ENCODE results near the gene CTU2. TPM values are rescaled to one million over a fixed set of nuclear protein-coding genes. Genes with fewer than 3 reads are reported as not detected.

Gene CTU2
- total RNA-seq, 1 experiment from 2014 or later = 52.4 TPM

DNA sequence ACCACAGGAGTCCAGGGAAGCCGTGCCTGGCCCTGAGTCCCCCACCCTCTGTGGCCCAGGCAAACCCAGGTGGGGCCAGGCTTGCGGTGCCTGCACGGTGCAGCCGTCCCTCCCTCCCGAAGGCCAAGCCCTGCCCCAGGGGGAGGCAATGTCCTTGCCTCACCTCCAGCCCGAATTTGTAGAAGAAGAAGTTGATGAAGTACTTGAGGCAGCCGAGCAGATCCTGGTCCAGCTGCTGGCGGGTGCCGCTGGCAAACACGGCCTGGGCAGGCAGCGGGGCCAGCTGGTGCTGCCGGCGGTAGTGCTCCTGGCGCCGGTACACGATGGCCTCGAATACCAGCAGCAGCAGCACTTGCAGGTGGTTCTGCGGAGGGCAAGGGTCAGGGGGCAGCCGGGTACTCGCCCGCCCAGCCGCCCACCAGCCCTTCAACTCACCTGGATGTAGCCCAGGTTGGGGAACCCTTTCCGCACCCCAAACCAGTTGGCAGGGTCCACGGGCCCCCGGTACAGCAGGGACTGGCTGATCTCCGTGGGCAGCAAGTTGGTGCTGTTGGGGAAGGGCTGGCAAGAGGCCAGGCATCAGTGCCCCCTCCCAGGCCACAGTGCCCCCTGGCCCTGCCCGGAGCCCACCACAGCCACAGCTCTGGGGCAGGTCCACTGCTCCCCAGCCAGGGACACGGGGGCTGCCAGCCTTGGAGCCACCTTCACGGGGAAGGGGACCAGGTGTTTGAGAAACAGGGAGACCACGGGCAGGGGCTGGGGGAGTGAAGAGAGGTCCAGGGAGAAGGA is 26.1 kb downstream of the CTU2 start:
- no peaks in the 10 kb centered on the region for H3K4me1 Mint-ChIP-seq
- no peaks in the 10 kb centered on the region for H3K27me3 Mint-ChIP-seq (ENCODE audit: low read depth)
- ChIA-PET CTCF (interaction anchor here (0.5 kb wide), 1 partner anchor 97 kb away, joined by 6 read pairs; no protein-coding TSS in a partner anchor), POLR2A (no interaction called here)
- no peaks in the 10 kb centered on the region for H3K9me3 Mint-ChIP-seq
- no peak overlapping the region for H3K27ac Mint-ChIP-seq
- H3K4me3 Mint-ChIP-seq = no peak overlapping the region
- no peaks in the 10 kb centered on the region for H3K36me3 Mint-ChIP-seq
- TF ChIP-seq NFATC4 (CRISPR knock-in tag; IDR thresholded peaks at IDR 0.05) (no peak), ZNF317 (CRISPR knock-in tag; IDR thresholded peaks at IDR 0.05; ENCODE audit: borderline replicate concordance, low read depth) (no peak), ZNF232 (CRISPR knock-in tag; IDR thresholded peaks at IDR 0.05) (no peak), ZNF396 (CRISPR knock-in tag; IDR thresholded peaks at IDR 0.05; ENCODE audit: borderline replicate concordance) (no peak), SMAD4 (CRISPR knock-in tag; IDR thresholded peaks at IDR 0.05) (no peak), ZNF138 (CRISPR knock-in tag; conservative IDR thresholded peaks at IDR 0.05) (no peak), NR3C1 (CRISPR knock-in tag; conservative IDR thresholded peaks at IDR 0.05; ENCODE audit: low read depth) (no peak)
- TF ChIP-seq, protein P1, sequence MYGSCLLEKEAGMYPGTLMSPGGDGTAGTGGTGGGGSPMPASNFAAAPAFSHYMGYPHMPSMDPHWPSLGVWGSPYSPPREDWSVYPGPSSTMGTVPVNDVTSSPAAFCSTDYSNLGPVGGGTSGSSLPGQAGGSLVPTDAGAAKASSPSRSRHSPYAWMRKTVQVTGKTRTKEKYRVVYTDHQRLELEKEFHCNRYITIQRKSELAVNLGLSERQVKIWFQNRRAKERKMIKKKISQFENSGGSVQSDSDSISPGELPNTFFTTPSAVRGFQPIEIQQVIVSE (CRISPR knock-in tag; IDR thresholded peaks at IDR 0.05; ENCODE audit: borderline replicate concordance) = no peak
- TF ChIP-seq, protein P2, sequence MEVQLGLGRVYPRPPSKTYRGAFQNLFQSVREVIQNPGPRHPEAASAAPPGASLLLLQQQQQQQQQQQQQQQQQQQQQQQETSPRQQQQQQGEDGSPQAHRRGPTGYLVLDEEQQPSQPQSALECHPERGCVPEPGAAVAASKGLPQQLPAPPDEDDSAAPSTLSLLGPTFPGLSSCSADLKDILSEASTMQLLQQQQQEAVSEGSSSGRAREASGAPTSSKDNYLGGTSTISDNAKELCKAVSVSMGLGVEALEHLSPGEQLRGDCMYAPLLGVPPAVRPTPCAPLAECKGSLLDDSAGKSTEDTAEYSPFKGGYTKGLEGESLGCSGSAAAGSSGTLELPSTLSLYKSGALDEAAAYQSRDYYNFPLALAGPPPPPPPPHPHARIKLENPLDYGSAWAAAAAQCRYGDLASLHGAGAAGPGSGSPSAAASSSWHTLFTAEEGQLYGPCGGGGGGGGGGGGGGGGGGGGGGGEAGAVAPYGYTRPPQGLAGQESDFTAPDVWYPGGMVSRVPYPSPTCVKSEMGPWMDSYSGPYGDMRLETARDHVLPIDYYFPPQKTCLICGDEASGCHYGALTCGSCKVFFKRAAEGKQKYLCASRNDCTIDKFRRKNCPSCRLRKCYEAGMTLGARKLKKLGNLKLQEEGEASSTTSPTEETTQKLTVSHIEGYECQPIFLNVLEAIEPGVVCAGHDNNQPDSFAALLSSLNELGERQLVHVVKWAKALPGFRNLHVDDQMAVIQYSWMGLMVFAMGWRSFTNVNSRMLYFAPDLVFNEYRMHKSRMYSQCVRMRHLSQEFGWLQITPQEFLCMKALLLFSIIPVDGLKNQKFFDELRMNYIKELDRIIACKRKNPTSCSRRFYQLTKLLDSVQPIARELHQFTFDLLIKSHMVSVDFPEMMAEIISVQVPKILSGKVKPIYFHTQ (CRISPR knock-in tag; IDR thresholded peaks at IDR 0.05) = no peak
- TF ChIP-seq, protein P3, sequence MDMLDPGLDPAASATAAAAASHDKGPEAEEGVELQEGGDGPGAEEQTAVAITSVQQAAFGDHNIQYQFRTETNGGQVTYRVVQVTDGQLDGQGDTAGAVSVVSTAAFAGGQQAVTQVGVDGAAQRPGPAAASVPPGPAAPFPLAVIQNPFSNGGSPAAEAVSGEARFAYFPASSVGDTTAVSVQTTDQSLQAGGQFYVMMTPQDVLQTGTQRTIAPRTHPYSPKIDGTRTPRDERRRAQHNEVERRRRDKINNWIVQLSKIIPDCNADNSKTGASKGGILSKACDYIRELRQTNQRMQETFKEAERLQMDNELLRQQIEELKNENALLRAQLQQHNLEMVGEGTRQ (CRISPR knock-in tag; IDR thresholded peaks at IDR 0.05) = no peak
- DNase-seq (ENCODE audit: low spot score) = no peak
- no peak for ATAC-seq

DNA sequence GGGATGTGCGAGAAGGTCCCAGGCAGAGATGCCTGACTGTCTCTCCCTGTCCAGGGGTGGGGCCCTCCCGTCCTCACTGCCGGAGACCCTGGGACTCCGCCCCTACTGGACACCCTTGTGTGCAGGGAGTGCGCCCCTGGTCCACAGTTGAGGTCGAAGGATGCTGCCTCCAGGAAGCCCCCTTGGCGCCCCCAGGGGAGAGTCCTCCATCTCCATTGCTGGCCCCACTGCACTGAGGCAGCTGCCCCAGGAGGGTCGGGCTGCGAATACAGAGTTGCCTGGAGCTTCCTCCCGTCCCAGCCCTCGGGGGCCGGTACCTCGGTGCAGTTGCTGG is 26.6 kb downstream of the CTU2 start:
- Mint-ChIP-seq H3K36me3 (no peaks in the 10 kb centered on the region), H3K4me3 (no peak overlapping the region), H3K9me3 (no peaks in the 10 kb centered on the region), H3K27ac (no peak overlapping the region), H3K27me3 (ENCODE audit: low read depth) (no peaks in the 10 kb centered on the region), H3K4me1 (no peaks in the 10 kb centered on the region)
- no peak for ATAC-seq
- POLR2A ChIA-PET = no interaction called here
- CTCF ChIA-PET = no interaction called here
- DNase-seq (ENCODE audit: low spot score) = no peak
- TF ChIP-seq TCF7 (CRISPR knock-in tag; IDR thresholded peaks at IDR 0.05; ENCODE audit: low read depth) = no peak
- no peak for TF ChIP-seq ZNF396 (CRISPR knock-in tag; IDR thresholded peaks at IDR 0.05; ENCODE audit: borderline replicate concordance)
- TF ChIP-seq, protein P4, sequence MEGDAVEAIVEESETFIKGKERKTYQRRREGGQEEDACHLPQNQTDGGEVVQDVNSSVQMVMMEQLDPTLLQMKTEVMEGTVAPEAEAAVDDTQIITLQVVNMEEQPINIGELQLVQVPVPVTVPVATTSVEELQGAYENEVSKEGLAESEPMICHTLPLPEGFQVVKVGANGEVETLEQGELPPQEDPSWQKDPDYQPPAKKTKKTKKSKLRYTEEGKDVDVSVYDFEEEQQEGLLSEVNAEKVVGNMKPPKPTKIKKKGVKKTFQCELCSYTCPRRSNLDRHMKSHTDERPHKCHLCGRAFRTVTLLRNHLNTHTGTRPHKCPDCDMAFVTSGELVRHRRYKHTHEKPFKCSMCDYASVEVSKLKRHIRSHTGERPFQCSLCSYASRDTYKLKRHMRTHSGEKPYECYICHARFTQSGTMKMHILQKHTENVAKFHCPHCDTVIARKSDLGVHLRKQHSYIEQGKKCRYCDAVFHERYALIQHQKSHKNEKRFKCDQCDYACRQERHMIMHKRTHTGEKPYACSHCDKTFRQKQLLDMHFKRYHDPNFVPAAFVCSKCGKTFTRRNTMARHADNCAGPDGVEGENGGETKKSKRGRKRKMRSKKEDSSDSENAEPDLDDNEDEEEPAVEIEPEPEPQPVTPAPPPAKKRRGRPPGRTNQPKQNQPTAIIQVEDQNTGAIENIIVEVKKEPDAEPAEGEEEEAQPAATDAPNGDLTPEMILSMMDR (IDR thresholded peaks at IDR 0.05) = no peak
- TF ChIP-seq CREB1 (CRISPR knock-in tag; IDR thresholded peaks at IDR 0.05) = no peak
- no peak for TF ChIP-seq ZNF423 (CRISPR knock-in tag; IDR thresholded peaks at IDR 0.05)
- no peak for TF ChIP-seq EMX1 (CRISPR knock-in tag; IDR thresholded peaks at IDR 0.05)
- TF ChIP-seq, protein P5, sequence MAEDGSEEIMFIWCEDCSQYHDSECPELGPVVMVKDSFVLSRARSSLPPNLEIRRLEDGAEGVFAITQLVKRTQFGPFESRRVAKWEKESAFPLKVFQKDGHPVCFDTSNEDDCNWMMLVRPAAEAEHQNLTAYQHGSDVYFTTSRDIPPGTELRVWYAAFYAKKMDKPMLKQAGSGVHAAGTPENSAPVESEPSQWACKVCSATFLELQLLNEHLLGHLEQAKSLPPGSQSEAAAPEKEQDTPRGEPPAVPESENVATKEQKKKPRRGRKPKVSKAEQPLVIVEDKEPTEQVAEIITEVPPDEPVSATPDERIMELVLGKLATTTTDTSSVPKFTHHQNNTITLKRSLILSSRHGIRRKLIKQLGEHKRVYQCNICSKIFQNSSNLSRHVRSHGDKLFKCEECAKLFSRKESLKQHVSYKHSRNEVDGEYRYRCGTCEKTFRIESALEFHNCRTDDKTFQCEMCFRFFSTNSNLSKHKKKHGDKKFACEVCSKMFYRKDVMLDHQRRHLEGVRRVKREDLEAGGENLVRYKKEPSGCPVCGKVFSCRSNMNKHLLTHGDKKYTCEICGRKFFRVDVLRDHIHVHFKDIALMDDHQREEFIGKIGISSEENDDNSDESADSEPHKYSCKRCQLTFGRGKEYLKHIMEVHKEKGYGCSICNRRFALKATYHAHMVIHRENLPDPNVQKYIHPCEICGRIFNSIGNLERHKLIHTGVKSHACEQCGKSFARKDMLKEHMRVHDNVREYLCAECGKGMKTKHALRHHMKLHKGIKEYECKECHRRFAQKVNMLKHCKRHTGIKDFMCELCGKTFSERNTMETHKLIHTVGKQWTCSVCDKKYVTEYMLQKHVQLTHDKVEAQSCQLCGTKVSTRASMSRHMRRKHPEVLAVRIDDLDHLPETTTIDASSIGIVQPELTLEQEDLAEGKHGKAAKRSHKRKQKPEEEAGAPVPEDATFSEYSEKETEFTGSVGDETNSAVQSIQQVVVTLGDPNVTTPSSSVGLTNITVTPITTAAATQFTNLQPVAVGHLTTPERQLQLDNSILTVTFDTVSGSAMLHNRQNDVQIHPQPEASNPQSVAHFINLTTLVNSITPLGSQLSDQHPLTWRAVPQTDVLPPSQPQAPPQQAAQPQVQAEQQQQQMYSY (CRISPR knock-in tag; IDR thresholded peaks at IDR 0.05) = no peak
- TF ChIP-seq, protein P6, sequence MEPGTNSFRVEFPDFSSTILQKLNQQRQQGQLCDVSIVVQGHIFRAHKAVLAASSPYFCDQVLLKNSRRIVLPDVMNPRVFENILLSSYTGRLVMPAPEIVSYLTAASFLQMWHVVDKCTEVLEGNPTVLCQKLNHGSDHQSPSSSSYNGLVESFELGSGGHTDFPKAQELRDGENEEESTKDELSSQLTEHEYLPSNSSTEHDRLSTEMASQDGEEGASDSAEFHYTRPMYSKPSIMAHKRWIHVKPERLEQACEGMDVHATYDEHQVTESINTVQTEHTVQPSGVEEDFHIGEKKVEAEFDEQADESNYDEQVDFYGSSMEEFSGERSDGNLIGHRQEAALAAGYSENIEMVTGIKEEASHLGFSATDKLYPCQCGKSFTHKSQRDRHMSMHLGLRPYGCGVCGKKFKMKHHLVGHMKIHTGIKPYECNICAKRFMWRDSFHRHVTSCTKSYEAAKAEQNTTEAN (CRISPR knock-in tag; IDR thresholded peaks at IDR 0.05) = no peak
- TF ChIP-seq, protein P7, sequence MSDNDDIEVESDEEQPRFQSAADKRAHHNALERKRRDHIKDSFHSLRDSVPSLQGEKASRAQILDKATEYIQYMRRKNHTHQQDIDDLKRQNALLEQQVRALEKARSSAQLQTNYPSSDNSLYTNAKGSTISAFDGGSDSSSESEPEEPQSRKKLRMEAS (CRISPR knock-in tag; IDR thresholded peaks at IDR 0.05) = no peak
- no peak for TF ChIP-seq CBFB (CRISPR knock-in tag; IDR thresholded peaks at IDR 0.05; ENCODE audit: low read depth)
- TF ChIP-seq SMAD3 (CRISPR knock-in tag; IDR thresholded peaks at IDR 0.05; ENCODE audit: borderline replicate concordance) = no peak
- TF ChIP-seq CREM (CRISPR knock-in tag; IDR thresholded peaks at IDR 0.05) = no peak
